T-helper 9 cell (primary cell): ENCODE data around the gene PFKL.
"Not testable (repeated sequence)": the region's sequence is repeated elsewhere in the genome, so short reads cannot be mapped to it uniquely, and the experiment has no call there.

Experiments used
- DNase-seq: peaks from one replicate; pipeline ENCODE4 v3.0.0-alpha.2; 2020

Gene PFKL

DNA sequence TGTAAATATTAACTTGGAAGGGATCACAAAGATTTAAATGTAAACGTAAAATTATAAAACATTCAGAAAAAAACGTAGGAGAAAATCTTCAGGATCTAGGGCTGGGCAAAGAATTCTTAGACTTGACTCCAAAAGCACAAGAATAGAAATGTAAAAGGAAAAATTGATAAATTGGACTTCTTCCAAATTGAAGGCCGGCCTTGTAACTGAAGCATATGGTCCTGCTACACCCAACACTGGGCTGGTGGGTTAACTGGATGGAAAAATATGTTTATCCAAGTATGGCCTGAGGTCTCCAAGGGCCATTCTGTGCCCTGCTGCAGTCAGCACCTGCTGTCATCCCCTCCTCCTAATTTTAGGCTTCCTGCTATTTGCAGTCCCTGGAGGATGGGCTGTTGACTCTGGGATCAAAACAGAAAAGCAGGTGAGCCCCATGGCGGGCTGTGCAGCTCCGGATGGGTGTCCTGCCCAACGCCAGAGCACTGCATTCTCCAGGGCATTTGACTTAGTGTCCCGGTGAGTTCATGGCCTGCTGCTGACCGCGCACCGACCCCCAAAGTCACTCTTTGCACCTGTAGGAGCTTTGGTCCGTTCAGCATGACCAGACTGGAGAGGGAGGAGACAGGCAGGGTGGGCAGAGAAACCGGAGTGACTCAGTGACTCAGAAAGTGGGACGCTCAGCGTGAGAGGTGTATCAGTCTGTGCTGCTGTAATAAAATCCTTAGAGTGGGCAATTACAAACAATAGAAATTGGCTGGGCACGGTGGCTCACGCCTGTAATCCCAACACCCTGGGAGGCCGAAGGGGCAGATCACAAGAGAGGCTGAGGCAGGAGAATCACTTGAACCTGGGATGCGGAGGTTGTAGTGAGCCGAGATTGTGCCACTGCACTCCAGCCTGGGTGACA, 20.2 kb upstream of the PFKL start:
- no peak for DNase-seq

GRCh38 chr21:44281801-44282200, 18.1 kb upstream of the PFKL start:
- no peak for DNase-seq

GRCh38 chr21:44282370-44282769, 17.5 kb upstream of the PFKL start:
- no peak for DNase-seq

DNA sequence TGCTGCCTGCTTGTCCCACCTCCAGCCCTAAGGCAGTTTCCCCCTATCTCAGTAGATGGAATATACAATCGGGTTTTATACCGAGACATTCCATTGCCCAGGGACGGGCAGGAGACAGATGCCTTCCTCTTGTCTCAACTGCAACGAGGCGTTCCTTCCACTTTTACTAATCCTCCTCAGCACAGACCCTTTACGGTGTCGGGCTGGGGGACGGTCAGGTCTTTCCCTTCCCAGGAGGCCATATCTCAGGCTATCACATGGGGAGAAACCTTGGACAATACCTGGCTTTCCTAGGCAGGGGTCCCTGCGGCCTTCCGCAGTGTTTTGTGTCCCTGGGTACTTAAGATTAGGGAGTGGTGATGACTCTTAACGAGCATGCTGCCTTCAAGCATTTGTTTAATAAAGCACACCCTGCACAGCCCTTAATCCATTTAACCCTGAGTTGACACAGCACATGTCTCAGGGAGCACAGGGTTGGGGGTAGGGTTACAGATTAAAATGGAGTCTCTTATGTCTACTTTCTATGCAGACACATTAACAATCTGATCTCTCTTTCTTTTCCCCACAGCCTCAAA, 16.6 kb upstream of the PFKL start:
- not testable (repeated sequence) for DNase-seq

DNA sequence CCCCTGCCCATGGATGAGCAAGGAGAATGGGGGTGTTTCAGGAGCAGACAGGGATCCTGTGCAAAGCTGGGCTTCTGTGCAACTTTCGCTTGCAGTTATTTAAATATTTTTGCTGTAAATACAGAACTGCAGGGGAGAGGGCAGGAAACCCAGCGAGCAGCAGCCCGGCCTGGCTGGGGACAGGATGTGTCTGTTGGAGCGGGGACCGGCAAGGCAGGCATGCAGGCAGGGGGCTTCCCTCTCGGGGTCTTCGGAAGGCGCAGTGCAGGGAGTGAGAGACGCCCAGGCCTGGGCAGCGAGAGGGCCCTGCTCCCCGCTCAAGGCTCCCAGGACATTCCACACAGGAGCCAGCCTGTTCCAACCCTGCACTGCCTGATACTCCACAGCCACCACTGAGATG, 15.9 kb upstream of the PFKL start:
- DNase-seq: no peak

DNA sequence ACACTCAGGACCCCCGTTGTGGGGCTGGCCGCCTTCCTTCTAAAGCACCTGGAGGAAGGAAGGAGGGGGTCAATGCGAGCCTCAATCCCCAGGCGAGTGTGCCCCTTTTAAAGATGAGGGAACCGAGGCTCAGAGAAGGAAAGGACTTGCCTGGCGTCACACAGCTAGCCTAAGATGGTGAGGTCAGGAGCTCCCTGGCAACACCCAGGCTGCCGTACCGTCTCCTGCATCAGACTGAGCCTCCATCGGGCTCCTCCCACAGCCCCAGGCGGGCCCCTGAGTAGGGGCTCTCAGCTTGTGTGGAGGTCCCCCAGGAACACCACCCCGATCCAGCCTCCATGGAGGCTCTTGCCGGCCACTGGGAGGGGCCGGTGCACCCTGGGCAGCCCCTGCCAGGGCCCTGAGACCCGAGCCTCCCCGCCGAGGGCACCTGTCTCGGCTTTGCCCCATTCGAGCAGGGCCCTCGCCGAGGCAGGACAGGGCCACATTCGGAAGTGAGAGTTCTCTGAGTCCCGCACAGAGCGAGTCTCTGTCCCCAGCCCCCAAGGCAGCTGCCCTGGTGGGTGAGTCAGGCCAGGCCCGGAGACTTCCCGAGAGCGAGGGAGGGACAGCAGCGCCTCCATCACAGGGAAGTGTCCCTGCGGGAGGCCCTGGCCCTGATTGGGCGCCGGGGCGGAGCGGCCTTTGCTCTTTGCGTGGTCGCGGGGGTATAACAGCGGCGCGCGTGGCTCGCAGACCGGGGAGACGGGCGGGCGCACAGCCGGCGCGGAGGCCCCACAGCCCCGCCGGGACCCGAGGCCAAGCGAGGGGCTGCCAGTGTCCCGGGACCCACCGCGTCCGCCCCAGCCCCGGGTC, 14.5 kb upstream of the PFKL start, which contains the start of gene AIRE:
Gene AIRE (plus strand): TSS at position 739 of the 855 bp plus-strand sequence. CDS start 131 bp downstream, outside the sequence.
- DNase-seq: no peak

DNA sequence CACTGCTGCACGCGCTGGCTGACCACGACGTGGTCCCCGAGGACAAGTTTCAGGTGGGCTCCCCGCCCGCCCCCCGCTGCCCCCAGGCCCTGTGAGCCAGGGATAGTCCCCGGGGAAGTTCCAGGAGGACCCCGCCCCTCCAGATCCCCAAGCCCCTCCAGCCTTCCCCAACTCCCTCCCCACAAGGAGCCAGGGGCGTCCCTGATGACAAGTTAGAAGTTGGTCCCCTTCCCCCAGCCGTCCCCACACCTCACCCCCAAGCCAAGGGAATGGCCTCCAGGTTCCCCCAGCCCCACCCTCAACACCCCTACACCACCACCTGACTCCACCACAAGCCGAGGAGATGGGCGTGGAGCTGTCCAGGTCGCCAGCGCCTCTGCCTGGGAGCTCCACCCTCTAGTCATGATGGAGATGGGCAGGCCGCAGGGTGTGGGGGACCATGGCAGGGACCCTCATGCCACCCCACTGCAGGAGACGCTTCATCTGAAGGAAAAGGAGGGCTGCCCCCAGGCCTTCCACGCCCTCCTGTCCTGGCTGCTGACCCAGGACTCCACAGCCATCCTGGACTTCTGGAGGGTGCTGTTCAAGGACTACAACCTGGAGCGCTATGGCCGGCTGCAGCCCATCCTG, 13.7 kb upstream of the PFKL start:
- DNase-seq: no peak

- no peak for DNase-seq
These were observed 12.9 kb upstream of the PFKL start for GRCh38 chr21:44286716-44287632.

- no peak for DNase-seq
These were observed 11.4 kb upstream of the PFKL start for GRCh38 chr21:44288251-44289110.

DNA sequence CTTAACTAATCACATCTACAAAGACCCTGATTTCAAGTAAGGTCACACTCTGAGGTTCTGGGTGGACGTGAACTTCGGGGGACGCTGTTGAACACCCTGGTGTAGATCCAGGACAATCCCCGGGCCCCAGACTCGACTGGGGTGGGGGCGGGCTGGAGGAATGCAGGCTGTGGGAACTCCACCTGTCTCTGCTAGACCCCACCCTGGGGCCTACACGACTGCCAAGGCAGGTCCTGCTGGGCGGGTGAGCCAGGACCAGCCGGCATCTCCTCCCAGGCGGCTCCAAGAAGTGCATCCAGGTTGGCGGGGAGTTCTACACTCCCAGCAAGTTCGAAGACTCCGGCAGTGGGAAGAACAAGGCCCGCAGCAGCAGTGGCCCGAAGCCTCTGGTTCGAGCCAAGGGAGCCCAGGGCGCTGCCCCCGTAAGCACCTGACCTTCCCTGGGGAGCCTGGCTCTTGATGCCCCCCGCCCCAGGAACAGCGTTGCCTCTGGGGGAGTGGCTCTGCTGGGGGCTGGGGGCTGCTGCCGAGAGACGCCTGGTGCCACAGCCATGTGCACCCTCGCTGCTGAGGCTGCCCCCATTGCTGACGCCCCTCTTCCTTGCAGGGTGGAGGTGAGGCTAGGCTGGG, 10.4 kb upstream of the PFKL start:
- no peak for DNase-seq

GRCh38 chr21:44290327-44291077, 9.4 kb upstream of the PFKL start:
- DNase-seq: no peak

DNA sequence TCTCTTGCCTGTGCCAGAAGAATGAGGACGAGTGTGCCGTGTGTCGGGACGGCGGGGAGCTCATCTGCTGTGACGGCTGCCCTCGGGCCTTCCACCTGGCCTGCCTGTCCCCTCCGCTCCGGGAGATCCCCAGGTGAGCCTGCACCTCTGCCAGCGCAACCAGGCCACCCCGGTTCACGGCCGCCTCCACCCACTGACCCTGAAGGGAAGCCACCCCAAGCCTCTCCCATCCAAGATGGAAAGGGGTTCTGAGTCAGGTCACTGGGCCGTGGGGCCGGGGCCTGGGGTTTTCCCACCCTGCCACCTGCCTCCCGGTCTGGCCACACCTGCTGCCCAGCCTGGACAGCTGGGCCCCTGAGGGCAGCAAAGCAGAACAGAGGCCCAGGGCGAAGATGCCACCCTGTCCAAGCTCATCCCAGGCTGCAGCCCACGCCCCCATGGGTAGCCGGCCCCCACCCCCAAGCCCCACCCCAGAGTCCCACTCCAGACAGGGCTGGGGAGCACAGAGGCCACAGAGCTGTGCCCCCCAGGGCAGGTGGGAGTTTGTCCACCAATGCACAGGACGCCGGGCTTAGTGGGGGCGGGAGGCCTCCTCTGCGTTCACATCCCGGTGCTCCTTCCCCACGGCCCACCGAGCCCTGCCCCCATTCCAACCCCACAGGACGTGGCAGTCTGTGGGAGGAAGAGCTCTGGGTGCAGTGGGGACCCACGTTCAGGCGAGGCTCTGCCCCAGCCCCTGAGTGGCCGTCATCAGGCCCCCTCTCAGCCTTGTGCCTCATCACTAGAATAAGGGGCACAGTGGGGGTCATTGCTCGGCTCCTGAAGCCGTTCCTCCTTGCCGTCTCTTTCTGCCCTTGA, 8.5 kb upstream of the PFKL start:
- DNase-seq: no peak

GRCh38 chr21:44291936-44292811, 7.7 kb upstream of the PFKL start:
- DNase-seq: no peak

GRCh38 chr21:44292812-44293195, 7.0 kb upstream of the PFKL start:
- no peak for DNase-seq

- no peak for DNase-seq
These were observed 6.2 kb upstream of the PFKL start for GRCh38 chr21:44293551-44294231.

DNA sequence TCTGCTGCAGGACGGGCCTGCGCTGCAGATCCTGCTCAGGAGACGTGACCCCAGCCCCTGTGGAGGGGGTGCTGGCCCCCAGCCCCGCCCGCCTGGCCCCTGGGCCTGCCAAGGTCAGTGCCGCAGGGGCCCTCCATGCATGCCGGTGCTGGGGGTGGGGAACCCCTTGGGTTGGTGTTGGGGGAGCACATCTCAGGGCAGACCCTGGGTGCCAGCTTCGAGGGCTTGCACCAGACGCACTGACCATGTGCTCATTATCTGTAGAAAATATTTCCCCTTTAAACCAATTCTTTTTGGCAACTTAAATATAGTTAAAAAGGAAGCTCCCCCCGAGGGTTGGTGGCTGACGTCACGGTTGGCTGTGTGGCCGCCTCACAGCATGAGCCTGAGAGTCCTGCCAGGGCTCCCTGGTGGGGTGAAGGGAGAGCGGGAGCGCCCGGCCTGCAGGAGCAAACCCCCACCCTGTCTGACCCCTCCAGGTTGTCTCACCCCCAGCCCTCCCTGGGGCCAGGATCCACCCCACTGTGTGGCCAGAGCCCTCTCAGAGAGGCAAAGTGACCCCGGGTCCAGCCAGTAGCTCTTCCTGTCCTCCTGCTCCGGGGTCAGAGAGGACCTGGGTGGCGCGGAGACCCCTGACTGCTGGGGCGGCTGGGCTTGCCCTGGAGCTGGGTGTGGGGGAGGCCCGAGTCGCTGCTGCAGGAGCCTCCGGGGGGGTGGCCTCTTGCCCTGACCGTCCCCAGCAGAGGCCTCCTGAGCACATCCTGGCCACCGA, 5.3 kb upstream of the PFKL start:
- DNase-seq: no peak
